ENCODE results near the gene RAMP3. TPM values are rescaled to one million over a fixed set of nuclear protein-coding genes. Genes with fewer than 3 reads are reported as not detected.

RAMP3 gene
- total and polyA plus RNA-seq, 2 donors (not counting 1 experiment from before 2014, with no cell fraction given) = not detected

DNA sequence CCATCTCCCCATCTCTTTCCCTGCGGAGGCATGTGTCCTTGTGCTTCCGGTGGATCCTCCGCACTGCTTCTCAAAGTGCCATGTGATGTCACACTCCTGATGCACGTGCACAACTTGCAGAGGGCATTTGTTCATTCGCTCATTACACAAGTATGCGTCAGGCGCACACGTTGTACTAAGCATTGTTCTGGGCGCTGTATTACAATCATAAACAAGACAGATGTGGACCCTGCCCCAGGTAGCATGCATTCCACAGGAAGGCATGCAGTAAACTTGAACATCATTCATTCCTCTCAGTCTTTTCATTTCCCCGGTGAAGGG lies 9.0 kb upstream of the RAMP3 start:
- peaks cover 0 to 27% (median 2%) of the 10 kb centered on the region in 4 experiments for H3K27me3 ChIP-seq (replicated peaks in 1 of 4; ENCODE audit: control extremely low read depth in 1 of 4, control insufficient read depth in 3 of 4, insufficient read depth in 4 of 4, low read length in 3 of 4)
- no peaks in the 10 kb centered on the region for H4K20me1 ChIP-seq (ENCODE audit: control insufficient read depth, insufficient read depth, low read length, poor library complexity, severe bottlenecking)
- no peaks in the 10 kb centered on the region for H3K9me3 ChIP-seq (ENCODE audit: control extremely low read depth in 1 of 3, control insufficient read depth in 2 of 3, insufficient read depth in 1 of 3, low read length in 2 of 3)
- no peak for DNase-seq
- H3K4me3 ChIP-seq (ENCODE audit: control extremely low read depth in 1 of 5, extremely low read depth in 1 of 5, insufficient read depth in 1 of 5, low read depth in 2 of 5, low read length in 4 of 5) = no peak overlapping the region
- H3K27me3 Mint-ChIP-seq = peaks cover 40% of the 10 kb centered on the region
- no peak overlapping the region for H3K27ac ChIP-seq (ENCODE audit: low read length in 2 of 2)
- ChIA-PET POLR2A (no interaction called here), CTCF (interaction anchor here (1.5 kb wide), 1 partner anchor 10 kb away, joined by 3 read pairs; the partner anchor contains the start of gene RAMP3)
- H3K27ac Mint-ChIP-seq = no peak overlapping the region
- H3K9me3 Mint-ChIP-seq (ENCODE audit: insufficient read depth) = no peaks in the 10 kb centered on the region
- intact Hi-C loops (cut with micrococcal nuclease) = no loop called here
- H3K4me2 ChIP-seq (replicated peaks; ENCODE audit: low read depth, low read length, poor library complexity, severe bottlenecking) = no peak overlapping the region
- H3K4me3 Mint-ChIP-seq = no peak overlapping the region
- no peaks in the 10 kb centered on the region for H3K4me1 Mint-ChIP-seq
- no peak overlapping the region for H3K9ac ChIP-seq (ENCODE audit: low read length)
- H3K4me1 ChIP-seq (ENCODE audit: control insufficient read depth in 2 of 2, insufficient read depth in 2 of 2, low read length in 2 of 2) = no peaks in the 10 kb centered on the region
- no peak for ATAC-seq (ENCODE audit: low read depth)
- no peak overlapping the region for H2AFZ ChIP-seq (ENCODE audit: insufficient read depth, low read depth, low read length, poor library complexity, severe bottlenecking)
- no peaks in the 10 kb centered on the region for H3K79me2 ChIP-seq (ENCODE audit: control insufficient read depth, insufficient read depth, low read length)
- TF ChIP-seq EZH2 (IDR thresholded peaks at IDR 0.05; ENCODE audit: borderline replicate concordance, insufficient read depth, low read depth, low read length, poor library complexity, severe bottlenecking) = no peak
- TF ChIP-seq, protein P1, sequence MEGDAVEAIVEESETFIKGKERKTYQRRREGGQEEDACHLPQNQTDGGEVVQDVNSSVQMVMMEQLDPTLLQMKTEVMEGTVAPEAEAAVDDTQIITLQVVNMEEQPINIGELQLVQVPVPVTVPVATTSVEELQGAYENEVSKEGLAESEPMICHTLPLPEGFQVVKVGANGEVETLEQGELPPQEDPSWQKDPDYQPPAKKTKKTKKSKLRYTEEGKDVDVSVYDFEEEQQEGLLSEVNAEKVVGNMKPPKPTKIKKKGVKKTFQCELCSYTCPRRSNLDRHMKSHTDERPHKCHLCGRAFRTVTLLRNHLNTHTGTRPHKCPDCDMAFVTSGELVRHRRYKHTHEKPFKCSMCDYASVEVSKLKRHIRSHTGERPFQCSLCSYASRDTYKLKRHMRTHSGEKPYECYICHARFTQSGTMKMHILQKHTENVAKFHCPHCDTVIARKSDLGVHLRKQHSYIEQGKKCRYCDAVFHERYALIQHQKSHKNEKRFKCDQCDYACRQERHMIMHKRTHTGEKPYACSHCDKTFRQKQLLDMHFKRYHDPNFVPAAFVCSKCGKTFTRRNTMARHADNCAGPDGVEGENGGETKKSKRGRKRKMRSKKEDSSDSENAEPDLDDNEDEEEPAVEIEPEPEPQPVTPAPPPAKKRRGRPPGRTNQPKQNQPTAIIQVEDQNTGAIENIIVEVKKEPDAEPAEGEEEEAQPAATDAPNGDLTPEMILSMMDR (IDR thresholded peaks at IDR 0.05) = no peak
- WGBS (ENCODE audit: insufficient coverage) = 94% methylated on average over 7 of the region's 10 CpGs
- no peaks in the 10 kb centered on the region for H3K36me3 ChIP-seq (replicated peaks in 1 of 2; ENCODE audit: control extremely low read depth in 1 of 2, control insufficient read depth in 1 of 2, extremely low read depth in 1 of 2, insufficient read depth in 2 of 2, low read length in 1 of 2)

DNA sequence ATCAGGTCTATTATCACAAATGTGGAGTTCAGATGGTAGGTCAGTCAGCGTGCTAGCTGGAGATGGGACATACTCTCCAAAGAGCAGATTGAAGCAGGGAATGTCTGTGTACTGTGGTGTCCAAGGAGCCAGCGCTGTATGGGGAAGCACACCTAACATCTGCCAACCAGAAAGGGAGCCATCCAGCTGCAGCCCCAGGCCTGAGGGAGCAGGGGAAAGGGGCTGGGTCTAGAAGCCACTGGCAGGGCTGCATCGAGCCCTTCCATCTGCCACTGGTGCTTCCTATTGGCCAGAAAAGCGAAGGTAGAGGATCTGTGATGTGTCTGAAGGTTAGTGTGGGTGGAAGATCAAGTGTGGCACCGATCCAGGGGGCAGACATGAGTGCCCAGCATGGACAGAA lies 8.0 kb upstream of the RAMP3 start:
- intact Hi-C loops (cut with micrococcal nuclease) = no loop called here
- no peak overlapping the region for H3K27ac Mint-ChIP-seq
- peaks cover 33% of the 10 kb centered on the region for H3K27me3 Mint-ChIP-seq
- no peak overlapping the region for H3K9ac ChIP-seq (ENCODE audit: low read length)
- no peak for TF ChIP-seq EZH2 (IDR thresholded peaks at IDR 0.05; ENCODE audit: borderline replicate concordance, insufficient read depth, low read depth, low read length, poor library complexity, severe bottlenecking)
- TF ChIP-seq, protein P1 (IDR thresholded peaks at IDR 0.05) = no peak
- H3K27me3 ChIP-seq (replicated peaks in 1 of 4; ENCODE audit: control extremely low read depth in 1 of 4, control insufficient read depth in 3 of 4, insufficient read depth in 4 of 4, low read length in 3 of 4) = peaks cover 0 to 27% (median 2%) of the 10 kb centered on the region in 4 experiments
- H4K20me1 ChIP-seq (ENCODE audit: control insufficient read depth, insufficient read depth, low read length, poor library complexity, severe bottlenecking) = no peaks in the 10 kb centered on the region
- H3K27ac ChIP-seq (ENCODE audit: low read length in 2 of 2) = no peak overlapping the region
- H3K4me1 ChIP-seq (ENCODE audit: control insufficient read depth in 2 of 2, insufficient read depth in 2 of 2, low read length in 2 of 2) = peaks cover 0 to 5% of the 10 kb centered on the region in 2 donors
- H3K9me3 ChIP-seq (ENCODE audit: control extremely low read depth in 1 of 3, control insufficient read depth in 2 of 3, insufficient read depth in 1 of 3, low read length in 2 of 3) = no peaks in the 10 kb centered on the region
- ChIA-PET POLR2A (interaction anchor here (0.6 kb wide), 1 partner anchor 11 kb away, joined by 6 read pairs; no protein-coding TSS in a partner anchor), CTCF (interaction anchor here (1.5 kb wide), 1 partner anchor 9 kb away, joined by 3 read pairs; the partner anchor contains the start of gene RAMP3)
- H3K79me2 ChIP-seq (ENCODE audit: control insufficient read depth, insufficient read depth, low read length) = no peaks in the 10 kb centered on the region
- whole genome bisulfite sequencing (ENCODE audit: insufficient coverage) = 73% methylated on average over 3 of the region's 5 CpGs
- H3K36me3 ChIP-seq (replicated peaks in 1 of 2; ENCODE audit: control extremely low read depth in 1 of 2, control insufficient read depth in 1 of 2, extremely low read depth in 1 of 2, insufficient read depth in 2 of 2, low read length in 1 of 2) = no peaks in the 10 kb centered on the region
- H3K4me3 ChIP-seq (ENCODE audit: control extremely low read depth in 1 of 5, extremely low read depth in 1 of 5, insufficient read depth in 1 of 5, low read depth in 2 of 5, low read length in 4 of 5) = no peak overlapping the region
- no peak overlapping the region for H3K4me2 ChIP-seq (replicated peaks; ENCODE audit: low read depth, low read length, poor library complexity, severe bottlenecking)
- H2AFZ ChIP-seq (ENCODE audit: insufficient read depth, low read depth, low read length, poor library complexity, severe bottlenecking) = no peak overlapping the region
- H3K4me1 Mint-ChIP-seq = peaks cover 2% of the 10 kb centered on the region
- no peaks in the 10 kb centered on the region for H3K9me3 Mint-ChIP-seq (ENCODE audit: insufficient read depth)
- ATAC-seq (ENCODE audit: low read depth) (no peak), DNase-seq (no peak)
- no peak overlapping the region for H3K4me3 Mint-ChIP-seq

Data from B cell (primary cell).